ENCODE results near the gene AVEN.

The AVEN gene

GRCh38 chr15:33985287-33985686 lies 53.7 kb downstream of the AVEN start:
- DNase-seq (ENCODE audit: low read depth in 2 of 2) = no peak

GRCh38 chr15:33982516-33982915 lies 56.5 kb downstream of the AVEN start:
- DNase-seq (ENCODE audit: low read depth in 2 of 2) = no peak

- no peak for DNase-seq (ENCODE audit: low read depth in 2 of 2)
Observed at GRCh38 chr15:33980159-33980558, 58.8 kb downstream of the AVEN start.

GRCh38 chr15:33975022-33975565 lies 63.9 kb downstream of the AVEN start:
- no peak for DNase-seq (ENCODE audit: low read depth in 2 of 2)

GRCh38 chr15:33971811-33972210 lies 67.2 kb downstream of the AVEN start:
- DNase-seq (ENCODE audit: low read depth in 2 of 2) = no peak

- DNase-seq (ENCODE audit: low read depth in 2 of 2) = no peak
Observed at GRCh38 chr15:33968821-33969220, 70.2 kb downstream of the AVEN start.

- DNase-seq (ENCODE audit: low read depth in 2 of 2) = no peak
Observed at GRCh38 chr15:33968224-33968623, 70.8 kb downstream of the AVEN start, which contains the start of gene CHRM5. TSS of gene CHRM5 (plus strand) at chr15:33968497. CDS start at chr15:34062718, 94,221 bp downstream.

- DNase-seq (ENCODE audit: low read depth in 2 of 2) = no peak
Observed at GRCh38 chr15:33964665-33965040, 74.4 kb downstream of the AVEN start.

GRCh38 chr15:33963831-33964664 lies 75.0 kb downstream of the AVEN start:
- no peak for DNase-seq (ENCODE audit: low read depth in 2 of 2)

GRCh38 chr15:33960549-33960935 lies 78.5 kb downstream of the AVEN start:
- DNase-seq (ENCODE audit: low read depth in 2 of 2) = no peak

- DNase-seq (ENCODE audit: low read depth in 2 of 2) = no peak
Observed at GRCh38 chr15:33959844-33960548, 79.0 kb downstream of the AVEN start.

GRCh38 chr15:33956397-33956796 lies 82.6 kb downstream of the AVEN start:
- no peak for DNase-seq (ENCODE audit: low read depth in 2 of 2)

GRCh38 chr15:33955945-33956344 lies 83.1 kb downstream of the AVEN start:
- DNase-seq (ENCODE audit: low read depth in 2 of 2) = no peak

- no peak for DNase-seq (ENCODE audit: low read depth in 2 of 2)
Observed at GRCh38 chr15:33946152-33946551, 92.9 kb downstream of the AVEN start.

GRCh38 chr15:33941279-33942063 lies 97.5 kb downstream of the AVEN start:
- no peak for DNase-seq (ENCODE audit: low read depth in 2 of 2)

GRCh38 chr15:33934921-33935320 lies 104.1 kb downstream of the AVEN start:
- no peak for DNase-seq (ENCODE audit: low read depth in 2 of 2)

- DNase-seq (ENCODE audit: low read depth in 2 of 2) = no peak
Observed at GRCh38 chr15:33934396-33934795, 104.6 kb downstream of the AVEN start.

- DNase-seq (ENCODE audit: low read depth in 2 of 2) = no peak
Observed at GRCh38 chr15:33932734-33933133, 106.3 kb downstream of the AVEN start.

- DNase-seq (ENCODE audit: low read depth in 2 of 2) = no peak
Observed at GRCh38 chr15:33926260-33926659, 112.7 kb downstream of the AVEN start.

GRCh38 chr15:33923446-33923845 lies 115.6 kb downstream of the AVEN start:
- no peak for DNase-seq (ENCODE audit: low read depth in 2 of 2)

GRCh38 chr15:33915571-33916407 lies 123.2 kb downstream of the AVEN start:
- DNase-seq (ENCODE audit: low read depth in 2 of 2) = no peak

Data from stimulated activated CD4-positive, alpha-beta T cell treated with anti-CD3 and anti-CD28 coated beads, Interleukin-12 subunit alpha, Interleukin-12 subunit beta, amount 100 ng/mL, for 24 hours (primary cell).